Erythroblast (primary cell): ENCODE data around the gene PUM1.
"Not testable (repeated sequence)": the region's sequence is repeated elsewhere in the genome, so short reads cannot be mapped to it uniquely, and the experiment has no call there.

Source experiments
- GATA1 ChIP-seq: IDR thresholded peaks from 2 replicates; pipeline ENCODE4 v1.6.1; 2011; ENCODE audit warnings: low read depth, mild to moderate bottlenecking, control low read depth, low read length, moderate library complexity
- POLR2A ChIP-seq: IDR thresholded peaks from 2 replicates; pipeline ENCODE4 v1.6.1; 2011; ENCODE audit warnings: mild to moderate bottlenecking, low read length

GRCh38 chr1:30935758-30936157 is 129.8 kb downstream of the PUM1 start:
- not testable (repeated sequence) for TF ChIP-seq POLR2A, GATA1
